Psoas muscle (tissue), 8 donors: ENCODE results near the gene TMTC4. TPM values are rescaled to one million over a fixed set of nuclear protein-coding genes. Genes with fewer than 3 reads are reported as not detected.

Experiments used
- ATAC-seq, 4 donors: fragments of 200-7000 bp; cut with Tn5 transposase; one replicate each; pipeline ENCODE4 v1.9.1; 2020; ENCODE audit warnings: moderate library complexity in 3 of 4, mild to moderate bottlenecking in 2 of 4
- DNase-seq, 2 donors: peaks; one replicate each; pipeline ENCODE4 v3.0.0-alpha.2; 2020
- H3K27ac ChIP-seq: fragments of 200-600 bp; one replicate; pipeline ENCODE4 v1.8.0; 2022
- H3K27me3 ChIP-seq, 3 donors: fragments of 200-600 bp in 1 of 3; one replicate each; pipeline versions ENCODE4 v1.6.1 to v1.8.0; 2013 to 2022; ENCODE audit warnings: low read length in 2 of 3, mild to moderate bottlenecking in 2 of 3, moderate library complexity in 1 of 3; ENCODE audit not compliant: insufficient read depth in 3 of 3
- H3K36me3 ChIP-seq, 2 donors: fragments of 200-600 bp in 1 of 2; one replicate each; pipeline versions ENCODE4 v1.6.1 to v1.8.0; 2013 to 2022; ENCODE audit warnings: low read depth in 1 of 2, mild to moderate bottlenecking in 1 of 2, moderate library complexity in 1 of 2; ENCODE audit not compliant: insufficient read depth in 1 of 2
- H3K4me1 ChIP-seq: fragments of 200-600 bp; one replicate; pipeline ENCODE4 v1.8.0; 2022
- H3K4me3 ChIP-seq: fragments of 200-600 bp; one replicate; pipeline ENCODE4 v1.8.0; 2022; ENCODE audit warnings: mild to moderate bottlenecking
- H3K9me3 ChIP-seq: fragments of 200-600 bp; one replicate; pipeline ENCODE4 v1.8.0; 2022
- CTCF ChIP-seq: fragments of 200-600 bp; IDR thresholded peaks from one replicate; pipeline ENCODE4 v1.8.0; 2022; ENCODE audit warnings: antibody characterized with exemption
- WGBS, 3 donors: extraction: QIAGEN DNeasy Blood & Tissue Kit; methylation state at CpG; one replicate each; pipeline versions ENCODE4 v1.1.6 to v1.1.7; 2013; 5-methylcytosine and 5-hydroxymethylcytosine counted together
- intact Hi-C, 2 donors: fragments of 100-400 bp; cut with DNase I; formaldehyde crosslinking; loops; one replicate each; pipeline versions ENCODE4 v1.11.0 to v1.14.2; 2022
- polyA plus RNA-seq, 3 donors: library from polyadenylated mRNA; stranded (reverse); fragments of 200-250 nt; gene quantifications; one replicate each; pipeline ENCODE4 v1.2.3, GENCODE V29; 2013
- total RNA-seq, 4 donors: library from RNA; stranded (reverse); fragmentation: NEBNext Ultra II Directional in 2 of 4; extraction: Animal tissue kit (Norgen Biotek cat#: 25700) in 2 of 4; gene quantifications; one replicate each; pipeline versions ENCODE4 v1.2.1 to v1.2.4, GENCODE V29; 2021 to 2023
- donor health status: healthy with polysubstance abuse.
- donor health status: DM: no; HTN: no; CAD: no; lungs with moderate emphysema.
- donor health status: Bipolar disorder and iron deficiency.
- donor health status: healthy.
- donor health status: DM: yes; HTN: yes; CAD: no.
- donor health status: DM: no; HTN: no; CAD: no.
- donor health status: DM: no; HTN: no; CAD: no.
- donor health status: DM: yes; HTN: yes; CAD: no.

Gene TMTC4
- total and polyA plus RNA-seq, 7 donors, result 3.6 to 10.1 (median 6.9) TPM

GRCh38 chr13:100674872-100675660, 471 bp upstream of the TMTC4 start:
- DNase-seq (peak; percentile 99 to 100), ATAC-seq (peak; percentile 98 to 99 (median 99))
- H3K4me3 ChIP-seq, result peak overlapping the region; percentile 69
- H3K4me1 ChIP-seq, result peaks cover 5% of the 10 kb centered on the region
- peak; percentile 34 for TF ChIP-seq CTCF
- intact Hi-C loops, result no loop called here
- no peaks in the 10 kb centered on the region for H3K27me3 ChIP-seq
- H3K36me3 ChIP-seq, result peaks cover 0 to 2% of the 10 kb centered on the region in 2 donors
- 0 to 1% (median 0%) methylated on average over 30 to 66 of the region's 67 CpGs for WGBS, 3 donors
- H3K9me3 ChIP-seq, result no peaks in the 10 kb centered on the region
- H3K27ac ChIP-seq, result peak overlapping the region; percentile 84

GRCh38 chr13:100673713-100674571, 653 bp downstream of the TMTC4 start:
- Histone ChIP-seq H3K27me3 (no peaks in the 10 kb centered on the region), H3K4me3 (peak overlapping the region; percentile 69), H3K36me3 (peaks cover 0 to 6% of the 10 kb centered on the region in 2 donors), H3K9me3 (no peaks in the 10 kb centered on the region), H3K4me1 (peaks cover 5% of the 10 kb centered on the region), H3K27ac (peak overlapping the region; percentile 84)
- 1 to 2% (median 2%) methylated on average over 54 to 86 of the region's 86 CpGs for WGBS, 3 donors
- DNase-seq, result peak; percentile 58 to 81
- intact Hi-C loops, result loop anchor here in 1 of 2 donors (2.0 kb wide), 1 partner anchor 25 kb away; no protein-coding TSS in a partner anchor
- TF ChIP-seq CTCF, result no peak
- peak; percentile 32 to 44 (median 40) for ATAC-seq

- DNase-seq, result no peak
- intact Hi-C loops, result loop anchor here in 1 of 2 donors (2.0 kb wide), 1 partner anchor 25 kb away; no protein-coding TSS in a partner anchor
Observed at GRCh38 chr13:100673376-100673712, 1.3 kb downstream of the TMTC4 start.

More at GRCh38 chr13:100673376-100673712, 1.3 kb downstream of the TMTC4 start:
- H3K4me3 ChIP-seq, result peak overlapping the region; percentile 69
- H3K9me3 ChIP-seq, result no peaks in the 10 kb centered on the region
- 67 to 74% (median 68%) methylated on average over 11 of the region's 11 CpGs for WGBS, 3 donors
- H3K27ac ChIP-seq, result peak overlapping the region; percentile 19
- H3K4me1 ChIP-seq, result peaks cover 5% of the 10 kb centered on the region
- ATAC-seq, result no peak
- H3K36me3 ChIP-seq, result peaks cover 0 to 9% of the 10 kb centered on the region in 2 donors
- TF ChIP-seq CTCF, result no peak
- H3K27me3 ChIP-seq, result no peaks in the 10 kb centered on the region
